HG03196 (cell line): ENCODE results near the gene PXYLP1.

Experiments
- ATAC-seq: cut with Tn5 transposase; IDR thresholded peaks from one replicate; pipeline ENCODE4 v1.9.1; 2021; ENCODE audit not compliant: unreplicated experiment

The PXYLP1 gene

DNA sequence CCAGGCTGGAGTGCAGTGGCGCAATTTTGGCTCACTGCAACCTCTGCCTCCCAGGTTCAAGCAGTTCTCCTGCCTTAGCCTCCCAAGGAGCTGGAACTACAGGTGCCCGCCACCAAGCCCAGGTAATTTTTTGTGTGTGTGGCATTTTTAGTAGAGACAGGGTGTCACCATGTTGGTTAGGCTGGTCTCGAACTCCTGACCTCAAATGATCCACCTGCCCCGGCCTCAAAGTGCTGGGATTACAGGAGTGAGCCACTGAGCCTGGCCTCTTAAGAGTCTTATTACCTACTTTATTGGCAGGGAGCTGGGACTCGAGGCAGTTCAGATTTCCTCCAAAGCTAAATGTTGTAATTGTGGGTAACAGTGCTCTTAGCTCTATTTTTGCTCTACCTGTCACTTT lies 16.4 kb downstream of the PXYLP1 start:
- no peak for ATAC-seq

DNA sequence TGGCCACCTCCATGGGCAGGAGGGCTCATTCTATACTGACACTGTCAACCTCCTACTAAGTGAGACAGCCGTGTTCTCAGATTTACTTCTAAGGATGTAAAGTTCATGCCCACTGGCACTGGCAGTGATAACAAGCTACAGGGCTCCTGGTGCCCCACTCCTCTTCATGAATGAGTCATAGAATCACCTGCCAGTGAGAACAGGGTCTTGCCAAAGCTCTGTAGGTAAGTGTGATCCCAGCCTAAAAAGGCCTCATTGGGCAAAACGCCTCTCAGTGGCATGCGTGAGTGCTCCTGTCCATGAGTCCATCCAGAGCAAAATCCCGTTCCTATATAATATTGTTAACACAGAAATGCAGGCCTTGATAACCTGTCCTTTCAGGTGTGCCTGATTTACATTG lies 17.4 kb downstream of the PXYLP1 start:
- no peak for ATAC-seq

DNA sequence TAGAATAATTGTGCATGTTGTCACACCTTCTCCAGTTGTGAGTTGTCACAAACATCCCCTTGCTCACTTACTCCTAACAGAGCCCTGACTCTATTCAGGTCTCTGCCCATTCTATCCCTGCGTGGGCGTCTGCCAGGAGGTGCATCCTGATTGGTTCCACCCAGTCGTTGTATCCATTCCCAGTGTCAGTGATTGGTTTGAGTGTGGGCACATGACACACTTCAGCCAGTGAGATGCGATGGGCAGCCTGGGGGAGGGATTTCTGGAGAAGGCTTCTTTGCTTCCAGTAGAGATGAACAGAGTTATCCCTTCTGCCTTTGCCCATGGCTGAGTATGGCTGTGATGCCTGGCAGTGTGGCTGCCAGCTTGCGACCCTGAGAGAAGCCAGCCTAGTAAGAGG lies 18.7 kb downstream of the PXYLP1 start:
- ATAC-seq: no peak

DNA sequence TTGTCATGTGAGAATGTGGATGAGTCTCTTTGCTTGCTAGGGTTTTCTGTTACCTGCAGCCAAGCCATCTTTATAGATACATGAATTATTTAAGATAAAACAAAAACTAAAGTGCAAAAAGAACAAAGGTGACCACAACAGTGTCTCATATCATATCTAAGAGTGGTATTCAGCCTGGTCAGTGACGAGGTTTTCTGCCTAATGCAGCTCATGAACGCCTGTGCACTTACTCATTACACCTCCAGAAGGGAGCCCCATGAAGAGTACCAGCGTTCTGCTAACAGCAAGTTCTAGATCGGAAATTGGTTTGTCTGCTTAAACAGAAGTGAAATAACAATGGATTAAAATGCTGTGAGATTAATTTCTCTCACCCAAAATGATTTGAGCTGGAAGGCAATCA lies 19.2 kb downstream of the PXYLP1 start:
- no peak for ATAC-seq

DNA sequence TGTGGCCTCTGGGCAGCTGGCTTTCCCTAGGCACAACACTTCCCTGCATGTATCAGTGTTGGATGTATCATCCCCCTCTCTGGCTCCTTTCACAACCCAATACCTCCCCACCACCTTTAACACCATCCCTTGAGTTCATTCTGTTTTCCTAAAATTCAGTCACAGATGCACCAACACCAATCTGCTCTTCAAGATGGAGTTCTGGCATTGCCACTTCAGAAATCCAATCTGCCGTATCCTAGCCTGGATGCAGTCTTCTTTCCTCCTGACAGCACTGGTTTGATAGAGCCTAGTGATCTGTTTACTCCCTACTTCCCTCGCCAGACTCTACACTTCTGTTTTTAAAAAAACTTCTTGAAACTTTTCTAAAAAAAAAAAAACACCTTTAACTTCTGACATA lies 21.7 kb downstream of the PXYLP1 start:
- ATAC-seq: no peak

DNA sequence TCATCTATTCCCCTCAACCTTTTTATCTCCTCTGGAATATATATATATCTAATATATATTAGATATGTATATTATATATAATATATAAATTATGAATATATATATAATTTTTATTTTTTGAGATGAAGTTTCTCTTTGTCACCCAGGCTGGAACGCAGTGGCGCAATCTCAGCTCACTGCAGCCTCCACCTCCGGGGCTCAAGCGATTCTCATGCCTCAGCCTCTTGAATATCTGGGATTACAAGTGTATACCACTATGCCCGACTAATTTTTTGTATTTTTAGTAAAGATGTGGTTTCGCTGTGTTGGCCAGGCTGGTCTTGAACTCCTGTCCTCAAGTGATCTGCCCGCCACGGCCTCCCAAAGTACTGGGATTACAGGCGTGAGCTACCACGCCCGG lies 22.2 kb downstream of the PXYLP1 start:
- no peak for ATAC-seq

DNA sequence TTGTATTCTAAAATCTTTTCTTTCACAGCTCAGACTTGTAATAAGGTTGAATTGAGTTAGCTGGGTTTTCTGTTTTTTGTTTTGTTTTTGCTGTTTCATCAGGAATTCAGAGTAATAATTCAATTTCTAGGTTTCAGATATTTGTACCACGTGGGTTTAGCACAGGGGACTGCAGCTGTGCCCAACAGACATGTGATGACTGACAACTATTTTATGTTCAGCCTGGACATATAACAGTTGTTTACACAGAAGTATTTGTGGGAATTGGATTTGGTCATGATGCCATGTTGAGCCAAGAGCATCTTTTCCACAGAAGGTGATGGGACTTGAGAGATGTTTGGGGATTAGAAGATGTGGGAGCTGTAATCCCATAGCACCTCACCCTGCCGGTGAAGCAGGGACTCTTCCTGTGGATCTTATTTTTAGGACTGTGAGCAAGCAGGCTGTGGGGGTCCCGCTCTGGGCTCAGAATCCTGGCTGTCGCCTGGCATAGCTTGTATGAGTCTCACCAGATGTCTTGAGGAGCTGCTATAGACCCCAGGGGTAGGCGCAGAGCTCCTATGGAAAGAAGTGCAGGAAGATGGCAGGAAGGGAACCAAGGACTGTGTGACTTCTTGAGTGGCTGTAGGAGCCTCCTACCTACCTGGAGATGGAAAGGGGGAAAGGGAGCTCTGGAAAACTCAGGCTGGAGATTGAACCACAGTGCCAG lies 23.7 kb downstream of the PXYLP1 start:
- ATAC-seq: no peak

DNA sequence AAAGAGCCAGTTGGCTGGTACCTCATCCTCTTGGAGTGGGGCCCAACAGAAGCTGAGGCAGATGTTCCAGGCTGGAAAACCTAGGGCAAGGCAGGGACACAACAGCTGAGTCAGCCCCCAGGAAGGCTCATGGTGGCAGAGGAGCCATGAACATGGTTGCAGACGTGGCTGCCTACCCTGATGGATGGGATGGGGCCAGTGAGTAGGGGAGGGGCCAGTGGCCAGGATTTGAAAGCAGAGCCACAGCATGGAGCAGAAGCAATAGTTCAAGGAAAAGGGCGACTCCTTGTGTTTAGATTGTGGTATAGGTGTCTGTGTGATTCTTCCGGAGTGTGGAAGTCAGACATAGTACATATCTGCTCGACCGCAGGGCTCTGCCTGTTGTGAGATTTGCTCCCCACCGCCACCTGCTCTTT lies 24.2 kb downstream of the PXYLP1 start:
- no peak for ATAC-seq

DNA sequence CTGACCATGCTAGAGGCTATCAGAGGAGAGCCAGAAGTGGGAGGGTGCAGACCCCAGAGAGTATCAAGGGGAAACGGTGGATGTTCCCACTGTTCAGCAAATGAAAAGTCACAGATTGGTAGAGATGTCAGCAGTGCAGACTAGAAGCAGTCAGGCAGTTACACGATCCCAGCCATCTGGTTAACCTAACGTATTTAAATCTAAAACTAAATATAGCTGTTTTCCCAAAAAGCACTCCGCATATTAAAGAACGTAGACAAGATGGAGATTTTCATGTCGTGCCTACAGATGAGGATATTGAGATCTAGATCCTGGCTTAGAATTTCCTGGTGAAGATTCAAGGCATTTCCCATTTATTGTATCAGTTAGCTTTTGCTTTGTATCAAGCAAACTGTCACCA lies 25.2 kb downstream of the PXYLP1 start:
- ATAC-seq: no peak

DNA sequence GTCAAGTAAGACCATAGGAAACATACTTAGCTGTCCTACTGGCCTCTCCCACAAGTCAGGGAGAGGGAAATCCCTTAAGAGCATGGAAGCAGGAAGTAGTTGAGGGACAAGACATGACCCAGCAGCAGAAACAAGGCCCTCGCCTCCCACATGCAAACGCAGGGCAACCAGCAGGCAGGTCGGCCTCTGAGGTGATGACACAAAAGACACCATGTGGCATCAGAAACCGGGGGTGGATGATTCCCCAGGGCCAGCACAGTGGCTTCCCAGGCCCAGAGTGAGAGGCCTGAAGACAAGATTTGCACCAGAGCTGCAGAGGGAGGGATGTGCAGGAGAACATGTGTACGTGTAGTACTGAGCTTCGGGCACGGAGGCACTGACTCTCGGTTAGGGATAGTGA lies 26.3 kb downstream of the PXYLP1 start:
- ATAC-seq: no peak

DNA sequence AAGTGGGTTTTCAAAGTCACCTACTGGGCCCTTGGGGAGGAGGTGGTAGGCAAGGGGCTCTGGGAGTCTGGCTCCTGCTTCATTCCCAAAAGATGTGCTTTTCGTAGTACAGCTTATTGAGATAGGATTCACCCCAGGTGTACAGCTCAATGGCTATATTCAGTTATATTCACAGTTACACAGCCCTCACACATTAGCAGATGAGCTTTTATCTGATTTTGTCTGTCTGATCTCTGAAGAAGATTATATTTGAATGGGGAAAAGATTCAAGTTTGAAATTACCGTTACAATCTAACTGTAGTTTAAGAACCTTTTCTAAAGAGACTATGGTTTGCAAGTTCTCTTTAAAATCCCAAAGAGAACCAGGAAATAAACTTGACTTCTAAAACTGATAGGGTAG lies 27.3 kb downstream of the PXYLP1 start:
- ATAC-seq: no peak

DNA sequence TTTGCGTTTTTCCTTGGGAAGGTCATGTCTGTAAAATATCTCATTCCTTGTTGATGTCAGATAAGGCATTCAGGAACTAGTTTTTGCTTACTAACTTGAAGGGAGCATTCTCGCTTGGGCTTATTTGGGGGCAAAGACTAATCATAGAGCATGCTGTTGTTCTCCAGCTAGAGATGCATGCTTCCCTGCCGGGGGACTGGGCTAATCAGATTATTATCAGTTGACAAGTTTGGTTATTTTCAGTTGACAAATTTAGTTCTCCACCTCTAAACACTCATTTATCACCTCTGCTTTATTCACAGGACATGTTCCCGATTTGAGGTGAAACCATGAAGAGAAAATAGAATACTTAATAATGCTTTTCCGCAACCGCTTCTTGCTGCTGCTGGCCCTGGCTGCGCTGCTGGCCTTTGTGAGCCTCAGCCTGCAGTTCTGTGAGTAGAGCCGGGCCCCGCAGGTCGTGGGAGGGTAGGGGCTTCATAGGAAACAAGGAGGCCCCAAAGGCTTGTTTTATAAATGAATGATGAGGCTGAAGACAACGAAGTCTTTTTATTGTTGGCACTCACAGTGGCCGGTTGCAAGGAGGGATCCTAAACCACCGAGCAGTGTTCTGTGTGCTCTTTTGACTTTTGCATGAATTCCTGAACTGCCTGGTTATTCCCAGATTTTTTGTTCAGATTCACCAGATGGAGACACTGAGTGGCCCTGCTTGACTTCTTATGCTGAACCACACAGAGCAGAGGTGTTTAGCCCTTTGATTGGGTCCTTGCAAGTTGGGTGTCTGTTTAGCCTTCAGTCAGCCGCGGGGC lies 28.4 kb downstream of the PXYLP1 start:
- ATAC-seq: no peak

DNA sequence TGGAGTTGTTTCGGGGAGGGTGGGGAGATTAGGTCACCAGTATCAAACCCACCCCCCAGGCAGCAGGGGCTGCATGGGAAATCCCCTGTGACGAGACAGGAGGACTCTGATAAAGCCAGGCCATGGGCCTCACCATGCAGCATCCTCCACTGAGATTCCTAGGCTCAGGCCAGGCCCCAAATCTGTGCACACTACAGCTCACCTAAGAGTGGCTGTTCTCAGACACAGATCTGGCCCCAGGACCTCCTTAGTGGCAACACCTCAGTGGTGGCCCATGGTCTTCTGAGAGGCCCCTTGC lies 29.0 kb downstream of the PXYLP1 start:
- no peak for ATAC-seq

DNA sequence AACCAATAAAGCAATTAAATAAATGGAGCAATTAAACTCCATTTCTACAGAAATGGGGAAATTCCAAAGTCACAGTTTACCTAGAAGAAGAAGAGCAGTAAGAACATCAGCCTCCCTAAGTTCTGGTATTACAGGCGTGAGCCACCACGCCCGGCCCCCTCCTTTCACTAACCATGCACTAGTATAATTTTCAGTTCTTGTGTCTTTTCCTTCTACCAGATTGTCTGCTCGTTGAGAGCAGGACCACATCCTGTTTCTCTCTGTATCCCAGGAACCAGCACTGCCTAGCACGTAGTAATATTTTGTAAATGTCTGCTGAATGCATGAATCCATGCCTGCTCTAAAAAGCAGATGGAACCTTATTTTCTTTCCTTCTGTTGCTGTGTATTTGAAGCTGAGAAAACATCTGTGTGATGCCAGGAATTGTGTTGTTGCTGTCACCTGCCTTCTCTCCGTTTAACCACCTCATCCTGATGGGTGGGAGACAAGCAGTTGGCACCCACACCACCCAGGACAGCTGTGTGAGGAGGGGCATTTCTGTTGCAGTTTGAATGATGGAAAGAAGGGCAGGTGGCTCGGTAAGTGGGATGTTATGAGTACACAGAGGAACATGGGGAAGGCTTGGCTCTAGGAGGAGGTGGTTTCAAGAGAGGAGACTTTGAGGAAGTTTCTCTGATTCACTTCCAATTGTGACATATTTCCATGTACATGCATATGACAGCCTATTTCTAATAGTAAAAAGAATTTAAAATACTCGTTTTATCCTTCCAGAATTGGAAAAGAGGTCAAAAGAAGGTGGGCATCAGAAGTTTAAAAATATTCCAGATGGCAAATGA lies 30.1 kb downstream of the PXYLP1 start:
- ATAC-seq: no peak

DNA sequence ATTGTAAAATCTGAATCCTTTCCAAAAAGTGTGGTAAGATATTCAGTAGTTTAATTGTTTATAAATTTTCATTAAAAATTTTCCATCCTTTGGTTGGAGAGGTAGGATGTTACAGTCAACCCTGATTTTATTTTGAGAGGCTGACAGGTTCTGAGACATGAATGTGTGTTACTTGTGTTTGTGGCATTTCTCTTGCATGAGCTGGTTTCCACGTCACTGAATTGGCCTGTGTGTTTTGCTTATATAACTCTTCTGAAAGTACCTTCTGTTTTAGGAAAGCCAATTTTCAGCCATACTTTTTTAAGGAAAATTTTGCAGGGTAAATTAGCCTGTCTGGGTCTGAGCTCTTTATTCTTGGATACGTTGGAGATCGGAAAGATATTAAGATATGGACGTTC lies 30.7 kb downstream of the PXYLP1 start:
- ATAC-seq: no peak

DNA sequence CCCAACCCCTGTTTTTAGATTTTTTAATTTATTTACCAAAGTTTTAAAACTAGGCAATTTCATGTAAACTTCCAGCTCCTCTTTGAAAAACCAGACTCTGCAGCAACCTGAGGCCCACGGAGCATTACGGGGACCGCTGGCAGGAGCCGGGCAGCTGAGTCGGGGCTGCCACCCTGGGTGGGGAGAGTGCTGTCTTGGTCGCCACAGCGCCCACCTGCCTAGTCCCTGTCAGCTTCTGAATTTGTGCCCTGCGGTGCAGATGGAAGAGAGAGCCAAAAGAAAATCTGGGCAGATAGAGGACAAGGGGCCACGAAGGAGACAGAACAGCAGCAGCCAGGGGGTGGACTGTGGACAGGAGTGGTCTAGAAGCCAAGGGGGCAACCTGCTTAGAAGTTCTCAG lies 34.6 kb downstream of the PXYLP1 start:
- ATAC-seq: no peak

DNA sequence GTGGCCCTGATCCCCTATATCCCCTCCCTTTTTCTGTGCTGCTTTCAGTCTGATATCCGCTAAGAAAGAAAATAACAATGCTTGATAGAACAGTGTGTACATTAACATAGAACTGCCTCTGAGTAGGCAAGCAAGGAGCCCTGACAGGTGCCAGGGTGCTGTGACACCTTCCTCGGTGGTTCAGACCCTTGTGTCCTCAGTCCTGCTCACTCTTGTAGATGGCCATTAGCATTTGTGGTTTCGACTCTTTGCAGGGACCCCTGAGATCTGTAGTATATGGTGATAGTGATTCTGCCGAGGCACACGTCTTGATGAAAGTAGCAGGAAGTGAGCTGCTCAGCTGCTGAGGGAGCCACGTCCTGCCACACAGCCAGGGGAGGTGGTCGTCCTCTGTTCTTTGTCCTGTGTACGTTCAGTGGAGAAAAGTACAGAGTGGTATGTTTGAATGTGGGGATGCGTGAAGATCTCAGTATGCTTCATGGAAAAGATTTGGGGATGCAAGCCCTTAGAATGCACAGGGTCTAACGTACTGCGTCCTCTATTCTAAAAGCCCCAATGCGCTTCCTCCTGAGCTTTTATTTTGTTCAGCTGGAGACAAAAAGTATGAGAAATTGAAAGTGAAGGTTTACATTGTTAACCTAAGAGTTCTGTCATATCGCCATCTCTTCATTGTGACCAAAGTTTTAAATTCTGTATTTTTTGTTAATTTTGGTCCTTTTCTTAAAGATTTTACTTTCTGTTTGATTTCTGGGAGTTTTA lies 35.4 kb downstream of the PXYLP1 start:
- no peak for ATAC-seq

DNA sequence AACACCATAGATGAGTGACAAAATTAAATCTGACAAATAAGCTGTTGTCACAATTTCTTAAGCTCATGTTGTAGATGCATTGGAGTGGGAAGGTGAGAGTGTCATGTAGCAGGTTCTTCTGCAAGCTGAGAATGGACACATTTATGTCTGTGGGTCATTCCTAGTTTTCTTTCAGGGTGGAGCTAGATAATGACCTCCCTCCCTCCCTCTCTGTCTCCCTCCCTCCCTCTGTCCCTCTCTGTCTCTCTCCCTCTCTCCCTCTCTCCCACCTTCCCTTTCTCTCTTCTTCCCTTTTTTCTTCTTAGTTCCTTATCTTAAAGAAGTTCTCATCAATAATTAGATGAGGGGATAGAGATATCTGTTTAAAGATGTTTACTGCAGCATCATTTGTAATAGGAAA lies 36.0 kb downstream of the PXYLP1 start:
- no peak for ATAC-seq

DNA sequence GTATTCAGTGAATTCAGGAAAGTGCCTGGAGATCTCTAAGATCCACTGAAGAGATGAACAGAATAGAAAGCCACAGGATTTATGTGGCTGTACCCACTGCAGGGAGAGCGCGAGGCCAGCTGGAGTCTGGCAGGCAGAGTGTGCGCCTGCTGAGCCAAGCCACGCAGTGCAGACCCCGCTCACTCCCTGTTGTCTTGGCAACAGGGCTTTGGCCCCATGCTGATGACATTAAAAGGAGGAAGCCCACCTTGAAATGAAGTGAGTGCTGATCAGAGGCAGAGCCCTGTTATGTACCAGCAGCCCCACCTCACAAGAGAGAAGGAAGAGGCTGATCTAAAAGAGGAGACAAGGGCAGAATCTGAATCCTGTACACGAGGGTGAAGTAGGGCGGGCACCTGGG lies 36.7 kb downstream of the PXYLP1 start:
- no peak for ATAC-seq

DNA sequence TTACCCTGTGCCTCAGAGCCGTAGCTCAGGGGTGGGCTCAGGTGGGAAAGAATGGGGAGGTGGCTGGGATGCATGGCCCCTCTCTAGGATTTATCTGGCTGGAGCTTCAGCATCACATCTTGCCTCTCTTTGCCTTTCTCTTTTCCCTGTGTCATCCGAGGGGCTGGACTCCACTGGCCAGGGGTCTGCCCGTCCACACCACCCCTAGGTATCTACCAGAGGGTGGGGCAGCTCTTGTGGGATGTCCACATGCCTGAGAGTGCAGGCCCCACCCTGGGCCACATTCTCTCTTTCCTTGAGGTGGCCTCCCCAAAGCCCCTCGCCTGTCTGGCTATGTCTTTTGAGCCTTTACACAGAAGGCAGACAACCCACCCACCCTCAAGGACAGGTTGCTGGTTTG lies 37.2 kb downstream of the PXYLP1 start:
- no peak for ATAC-seq

DNA sequence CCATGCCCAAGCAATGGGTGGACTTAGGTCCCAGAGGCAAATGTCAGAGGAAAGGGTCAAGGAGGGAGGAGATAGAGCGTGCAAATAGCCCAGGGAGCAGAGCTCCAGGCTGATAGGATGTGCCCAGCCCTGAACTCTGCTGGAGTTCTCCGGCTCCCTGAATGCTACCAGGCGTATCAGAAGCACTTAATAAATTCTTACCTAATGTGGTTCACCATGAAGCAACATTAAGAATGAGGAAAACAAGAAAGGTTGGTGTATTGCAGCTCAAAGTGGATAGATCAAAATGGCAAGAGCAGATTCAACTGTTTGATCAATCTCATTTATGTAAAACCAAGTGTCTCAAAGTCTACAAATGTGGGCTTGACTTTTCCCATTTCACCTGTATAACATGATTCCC lies 38.3 kb downstream of the PXYLP1 start:
- ATAC-seq: no peak
